IPS-18a (cell line): Measurements from ENCODE around the gene TDRD15.
"Not testable (repeated sequence)": the region's sequence is repeated elsewhere in the genome, so short reads cannot be mapped to it uniquely, and the experiment has no call there.

Experiments used
- H3K27ac ChIP-seq: one replicate; pipeline ENCODE4 v1.5.1; 2013; ENCODE audit warnings: low read length
- H3K27me3 ChIP-seq: one replicate; pipeline ENCODE4 v1.6.1; 2013; ENCODE audit warnings: mild to moderate bottlenecking, low read length; ENCODE audit not compliant: control insufficient read depth, insufficient read depth
- H3K36me3 ChIP-seq: one replicate; pipeline ENCODE4 v1.6.1; 2013; ENCODE audit warnings: low read depth, low read length; ENCODE audit not compliant: control insufficient read depth
- H3K4me1 ChIP-seq: one replicate; pipeline ENCODE4 v1.6.1; 2013; ENCODE audit warnings: low read depth, low read length; ENCODE audit not compliant: control insufficient read depth
- H3K4me3 ChIP-seq: one replicate; pipeline ENCODE4 v1.5.1; 2013; ENCODE audit warnings: low read length
- H3K9ac ChIP-seq: one replicate; pipeline ENCODE4 v1.6.1; 2013; ENCODE audit warnings: mild to moderate bottlenecking, low read length, moderate library complexity
- H3K9me3 ChIP-seq: one replicate; pipeline ENCODE4 v1.6.1; 2013; ENCODE audit warnings: low read depth, low read length; ENCODE audit not compliant: control insufficient read depth

The TDRD15 gene

DNA sequence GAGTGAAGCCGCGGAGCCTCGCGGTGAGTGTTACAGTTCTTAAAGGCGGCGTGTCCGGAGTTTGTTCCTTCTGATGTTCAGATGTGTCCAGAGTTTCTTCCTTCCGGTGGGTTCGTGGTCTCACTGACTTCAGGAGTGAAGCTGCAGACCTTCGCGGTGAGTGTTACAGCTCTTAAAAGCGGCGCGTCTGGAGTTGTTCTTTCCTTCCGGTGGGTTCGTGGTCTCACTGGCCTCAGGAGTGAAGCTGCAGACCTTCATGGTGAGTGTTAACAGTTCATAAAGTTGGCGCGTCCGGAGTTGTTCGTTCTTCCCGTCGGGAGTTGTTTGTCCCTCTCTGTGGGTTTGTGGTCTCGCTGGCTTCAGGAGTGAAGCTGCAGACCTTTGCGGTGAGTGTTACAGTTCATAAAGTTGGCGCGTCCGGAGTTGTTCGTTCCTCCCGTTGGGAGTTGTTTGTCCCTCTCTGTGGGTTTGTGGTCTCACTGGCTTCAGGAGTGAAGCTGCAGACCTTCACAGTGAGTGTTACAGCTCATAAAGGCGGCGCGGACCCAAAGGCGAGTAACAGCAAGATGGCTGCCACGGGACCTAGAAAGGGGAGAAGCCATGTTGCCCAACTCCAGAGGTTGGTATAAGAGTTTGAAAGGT, 22.1 kb upstream of the TDRD15 start:
- peaks cover 17% of the 10 kb centered on the region for H3K4me1 ChIP-seq
- not testable (repeated sequence) for H3K36me3 ChIP-seq, H3K27ac ChIP-seq, H3K9me3 ChIP-seq, H3K27me3 ChIP-seq, H3K4me3 ChIP-seq, H3K9ac ChIP-seq

- Histone ChIP-seq H3K4me3 (no peak overlapping the region), H3K9ac (no peak overlapping the region), H3K27ac (no peak overlapping the region), H3K36me3 (no peaks in the 10 kb centered on the region), H3K9me3 (no peaks in the 10 kb centered on the region), H3K27me3 (no peaks in the 10 kb centered on the region), H3K4me1 (peaks cover 16% of the 10 kb centered on the region)
Observed at GRCh38 chr2:21102356-21102755, 21.4 kb upstream of the TDRD15 start.

- H3K4me1 ChIP-seq: peaks cover 12% of the 10 kb centered on the region
- no peak overlapping the region for H3K9ac ChIP-seq
- no peaks in the 10 kb centered on the region for H3K27me3 ChIP-seq
- no peaks in the 10 kb centered on the region for H3K36me3 ChIP-seq
- H3K9me3 ChIP-seq: no peaks in the 10 kb centered on the region
- H3K4me3 ChIP-seq: no peak overlapping the region
- H3K27ac ChIP-seq: no peak overlapping the region
Observed at GRCh38 chr2:21103274-21103891, 20.4 kb upstream of the TDRD15 start.

DNA sequence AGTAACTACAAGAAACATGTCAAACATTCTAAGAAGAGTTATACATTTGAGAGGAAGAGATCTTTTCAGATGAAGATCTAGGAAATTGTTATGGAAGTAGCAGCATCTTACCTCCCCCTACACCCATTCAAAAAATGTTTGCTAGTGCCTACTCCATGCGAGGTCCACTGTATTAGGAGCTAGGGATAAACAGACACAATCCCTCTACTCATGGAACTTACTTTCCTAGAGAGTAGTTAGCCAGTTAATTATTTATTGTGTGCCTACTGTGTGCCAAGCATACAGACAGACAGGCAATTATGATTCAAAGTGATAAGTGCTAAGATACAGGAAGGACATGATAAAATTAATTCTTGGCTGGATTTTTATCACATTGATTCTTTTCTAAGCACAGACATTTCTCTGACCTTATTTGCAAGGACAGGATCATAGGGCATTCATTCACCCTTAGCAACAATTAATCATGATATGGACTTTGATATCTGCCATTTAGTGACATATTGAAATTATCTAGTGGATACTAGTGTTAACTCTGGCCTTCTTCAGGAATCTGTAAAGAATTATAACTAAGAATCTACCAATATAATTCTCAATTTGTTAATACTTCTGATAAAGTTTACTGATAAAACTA, 19.6 kb upstream of the TDRD15 start:
- peaks cover 12% of the 10 kb centered on the region for H3K4me1 ChIP-seq
- no peak overlapping the region for H3K27ac ChIP-seq
- no peaks in the 10 kb centered on the region for H3K9me3 ChIP-seq
- no peak overlapping the region for H3K9ac ChIP-seq
- H3K36me3 ChIP-seq: no peaks in the 10 kb centered on the region
- no peaks in the 10 kb centered on the region for H3K27me3 ChIP-seq
- no peak overlapping the region for H3K4me3 ChIP-seq

GRCh38 chr2:21111012-21111411, 12.8 kb upstream of the TDRD15 start:
- Histone ChIP-seq H3K27ac (no peak overlapping the region), H3K4me1 (no peaks in the 10 kb centered on the region), H3K27me3 (no peaks in the 10 kb centered on the region), H3K9ac (no peak overlapping the region), H3K9me3 (no peaks in the 10 kb centered on the region), H3K36me3 (no peaks in the 10 kb centered on the region), H3K4me3 (no peak overlapping the region)

- Histone ChIP-seq H3K9me3 (no peaks in the 10 kb centered on the region), H3K36me3 (no peaks in the 10 kb centered on the region), H3K9ac (no peak overlapping the region), H3K4me1 (no peaks in the 10 kb centered on the region), H3K27ac (no peak overlapping the region), H3K4me3 (no peak overlapping the region), H3K27me3 (no peaks in the 10 kb centered on the region)
Observed at GRCh38 chr2:21117688-21118087, 6.1 kb upstream of the TDRD15 start.

GRCh38 chr2:21118302-21118920, 5.4 kb upstream of the TDRD15 start:
- Histone ChIP-seq H3K9ac (no peak overlapping the region), H3K36me3 (no peaks in the 10 kb centered on the region), H3K4me1 (no peaks in the 10 kb centered on the region), H3K27me3 (no peaks in the 10 kb centered on the region), H3K27ac (no peak overlapping the region), H3K9me3 (no peaks in the 10 kb centered on the region), H3K4me3 (no peak overlapping the region)

DNA sequence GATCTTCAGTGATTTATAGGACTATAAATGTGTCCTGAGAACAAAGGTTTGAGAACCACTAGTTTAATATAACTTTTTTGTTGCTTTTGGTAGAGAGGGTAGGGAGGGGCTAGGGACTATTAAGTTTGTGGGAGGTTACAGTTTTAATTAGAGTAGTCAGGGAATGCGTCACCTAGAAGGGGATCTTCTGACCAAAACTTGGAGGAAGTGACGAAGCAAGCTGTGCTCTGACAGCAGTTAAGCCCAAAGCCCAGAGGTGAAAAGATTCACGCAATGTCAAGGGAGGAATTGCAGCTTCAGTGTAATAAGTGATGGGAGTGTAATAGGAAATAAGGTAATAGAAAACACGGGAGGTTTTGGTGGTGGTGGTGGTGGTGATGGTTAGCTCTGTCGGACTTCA, 8.1 kb downstream of the TDRD15 start:
- Histone ChIP-seq H3K4me1 (no peaks in the 10 kb centered on the region), H3K4me3 (no peak overlapping the region), H3K36me3 (no peaks in the 10 kb centered on the region), H3K27ac (no peak overlapping the region), H3K9ac (no peak overlapping the region), H3K9me3 (no peaks in the 10 kb centered on the region), H3K27me3 (no peaks in the 10 kb centered on the region)

DNA sequence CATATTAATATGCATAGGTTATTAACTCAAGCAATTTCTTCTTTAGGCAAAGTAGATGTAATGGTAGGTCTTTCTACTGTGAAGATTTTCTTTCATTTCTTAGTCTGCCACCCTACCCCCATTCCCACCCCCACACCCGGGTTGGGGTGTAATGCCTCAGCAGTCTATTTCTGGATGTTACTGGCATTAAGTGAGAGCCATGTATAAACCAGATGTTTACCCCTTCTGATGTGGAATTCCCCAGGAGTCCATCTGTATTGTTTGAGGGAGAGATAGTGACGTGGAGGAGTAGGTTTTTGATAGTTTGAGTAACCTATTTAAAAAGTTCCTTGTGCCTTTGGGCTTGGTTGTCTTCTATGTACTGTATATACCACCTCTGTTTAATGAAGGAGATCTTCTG, 11.8 kb downstream of the TDRD15 start:
- Histone ChIP-seq H3K4me3 (no peak overlapping the region), H3K9ac (no peak overlapping the region), H3K27ac (no peak overlapping the region), H3K27me3 (no peaks in the 10 kb centered on the region), H3K4me1 (no peaks in the 10 kb centered on the region), H3K9me3 (no peaks in the 10 kb centered on the region), H3K36me3 (no peaks in the 10 kb centered on the region)

- Histone ChIP-seq H3K9ac (no peak overlapping the region), H3K27ac (no peak overlapping the region), H3K4me3 (no peak overlapping the region), H3K4me1 (no peaks in the 10 kb centered on the region), H3K36me3 (no peaks in the 10 kb centered on the region), H3K27me3 (no peaks in the 10 kb centered on the region), H3K9me3 (no peaks in the 10 kb centered on the region)
Observed at GRCh38 chr2:21142149-21142548, 18.4 kb downstream of the TDRD15 start.

DNA sequence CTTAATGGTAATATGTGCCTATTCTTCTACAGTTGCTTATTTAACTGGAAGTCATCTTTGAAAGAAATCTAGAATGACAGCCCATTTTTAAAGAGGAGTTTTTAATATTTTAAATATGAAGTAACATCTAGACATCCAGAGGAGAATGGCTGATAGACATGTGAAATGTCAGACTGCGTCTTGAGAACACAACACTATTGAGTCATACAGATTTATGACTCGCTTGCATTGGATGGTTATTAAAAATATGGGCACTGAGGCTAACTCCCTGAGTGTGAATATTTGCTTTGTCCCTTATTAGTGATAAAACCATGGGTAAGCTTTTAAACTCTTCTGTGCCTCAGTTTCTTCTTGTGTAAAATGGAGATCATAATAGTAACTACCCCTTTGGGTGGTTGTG, 22.9 kb downstream of the TDRD15 start:
- Histone ChIP-seq H3K27me3 (no peaks in the 10 kb centered on the region), H3K36me3 (no peaks in the 10 kb centered on the region), H3K9ac (no peak overlapping the region)

More for the DNA sequence above, 22.9 kb downstream of the TDRD15 start:
- Histone ChIP-seq H3K4me1 (no peaks in the 10 kb centered on the region), H3K4me3 (no peak overlapping the region), H3K9me3 (no peaks in the 10 kb centered on the region), H3K27ac (no peak overlapping the region)
